ENCODE data around the gene RRBP1. TPM values are rescaled to one million over a fixed set of nuclear protein-coding genes. Genes with fewer than 3 reads are reported as not detected.

Gene RRBP1
- total RNA-seq, 6 donors from 2014 or later, result 143 to 256 (median 172) TPM

DNA sequence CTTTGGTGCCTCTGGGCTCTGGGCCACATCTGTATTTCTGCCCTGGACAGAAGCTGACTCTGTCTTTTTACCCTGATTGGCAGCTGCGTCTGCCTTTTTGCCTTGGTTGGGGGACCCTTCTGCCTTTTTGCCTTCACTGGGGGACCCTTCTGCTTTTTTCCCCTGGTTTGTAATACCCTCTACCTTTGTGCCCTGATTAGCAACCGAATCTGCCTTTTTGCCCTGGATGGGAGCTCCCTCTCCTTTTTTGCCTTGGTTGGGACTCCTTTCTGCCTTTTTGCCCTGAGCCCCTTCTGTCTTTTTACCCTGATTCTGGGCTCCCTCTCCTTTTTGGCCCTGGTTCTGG is 23.4 kb downstream of the RRBP1 start:
- WGBS, 2 donors, result 94 to 98% methylated on average over 2 of the region's 2 CpGs
- TF ChIP-seq POLR2A (IDR thresholded peaks at IDR 0.05), result no peak
- no peak for TF ChIP-seq EP300 (IDR thresholded peaks at IDR 0.05)
- TF ChIP-seq, protein P1, sequence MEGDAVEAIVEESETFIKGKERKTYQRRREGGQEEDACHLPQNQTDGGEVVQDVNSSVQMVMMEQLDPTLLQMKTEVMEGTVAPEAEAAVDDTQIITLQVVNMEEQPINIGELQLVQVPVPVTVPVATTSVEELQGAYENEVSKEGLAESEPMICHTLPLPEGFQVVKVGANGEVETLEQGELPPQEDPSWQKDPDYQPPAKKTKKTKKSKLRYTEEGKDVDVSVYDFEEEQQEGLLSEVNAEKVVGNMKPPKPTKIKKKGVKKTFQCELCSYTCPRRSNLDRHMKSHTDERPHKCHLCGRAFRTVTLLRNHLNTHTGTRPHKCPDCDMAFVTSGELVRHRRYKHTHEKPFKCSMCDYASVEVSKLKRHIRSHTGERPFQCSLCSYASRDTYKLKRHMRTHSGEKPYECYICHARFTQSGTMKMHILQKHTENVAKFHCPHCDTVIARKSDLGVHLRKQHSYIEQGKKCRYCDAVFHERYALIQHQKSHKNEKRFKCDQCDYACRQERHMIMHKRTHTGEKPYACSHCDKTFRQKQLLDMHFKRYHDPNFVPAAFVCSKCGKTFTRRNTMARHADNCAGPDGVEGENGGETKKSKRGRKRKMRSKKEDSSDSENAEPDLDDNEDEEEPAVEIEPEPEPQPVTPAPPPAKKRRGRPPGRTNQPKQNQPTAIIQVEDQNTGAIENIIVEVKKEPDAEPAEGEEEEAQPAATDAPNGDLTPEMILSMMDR (IDR thresholded peaks at IDR 0.05), result no peak
- ATAC-seq (ENCODE audit: low FRiP score in 2 of 2) (no peak), DNase-seq (no peak)
- Histone ChIP-seq H3K36me3 (peaks cover 0 to 46% (median 22%) of the 10 kb centered on the region in 4 donors), H3K4me3 (no peak overlapping the region), H3K27me3 (no peaks in the 10 kb centered on the region), H3K9me3 (peaks cover 0 to 8% (median 0%) of the 10 kb centered on the region in 4 donors), H3K4me1 (peaks cover 0 to 27% (median 15%) of the 10 kb centered on the region in 4 donors), H3K27ac (no peak overlapping the region)

DNA sequence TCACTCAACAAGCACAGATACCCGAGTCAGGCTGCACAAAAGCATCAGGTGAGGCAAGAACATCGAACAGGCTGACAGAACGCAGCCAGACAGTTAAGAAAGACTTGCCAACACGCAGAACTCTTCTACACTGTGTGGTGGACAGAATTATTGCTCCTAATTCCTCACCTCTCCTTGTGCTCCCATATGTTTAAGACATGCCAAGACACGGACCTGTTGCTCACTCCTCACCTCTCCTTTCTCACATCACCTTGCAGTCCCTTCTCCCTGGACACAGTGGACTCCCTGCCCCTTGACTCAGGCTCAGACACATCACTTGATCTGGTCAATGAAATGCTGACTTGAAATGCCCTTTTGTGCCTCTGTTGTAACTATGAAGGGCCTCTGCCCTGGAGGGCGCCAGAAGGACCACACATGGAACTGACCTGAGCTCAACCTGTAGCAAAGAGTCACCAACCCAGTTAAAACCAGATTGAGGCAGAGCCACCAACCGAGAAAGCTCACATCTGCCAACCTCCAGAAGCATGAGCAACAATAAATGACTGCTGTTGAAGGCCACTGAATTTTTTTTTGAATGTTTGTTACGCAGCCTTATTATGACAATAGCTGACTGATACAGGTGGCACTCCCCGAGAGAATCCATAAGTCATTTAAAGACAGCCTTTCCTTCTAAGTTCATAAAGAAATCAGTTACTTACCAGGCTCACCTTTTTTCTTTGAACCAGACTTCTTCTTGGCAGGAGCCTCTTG is 24.0 kb downstream of the RRBP1 start:
- TF ChIP-seq EP300 (IDR thresholded peaks at IDR 0.05) (no peak), POLR2AphosphoS5 (IDR thresholded peaks at IDR 0.05) (no peak), POLR2A (IDR thresholded peaks at IDR 0.05) (no peak)
- TF ChIP-seq, protein P1 (IDR thresholded peaks at IDR 0.05), result no peak
- H3K9me3 ChIP-seq, result peaks cover 0 to 8% (median 0%) of the 10 kb centered on the region in 4 donors
- ATAC-seq (ENCODE audit: low FRiP score in 2 of 2) (no peak), DNase-seq (no peak)
- H3K27ac ChIP-seq, result no peak overlapping the region
- no peaks in the 10 kb centered on the region for H3K27me3 ChIP-seq
- WGBS, 2 donors, result 93 to 95% methylated on average over 9 of the region's 9 CpGs
- no peak overlapping the region for H3K4me3 ChIP-seq
- H3K4me1 ChIP-seq, result peaks cover 0 to 26% (median 15%) of the 10 kb centered on the region in 4 donors
- peaks cover 0 to 49% (median 22%) of the 10 kb centered on the region in 4 donors for H3K36me3 ChIP-seq

DNA sequence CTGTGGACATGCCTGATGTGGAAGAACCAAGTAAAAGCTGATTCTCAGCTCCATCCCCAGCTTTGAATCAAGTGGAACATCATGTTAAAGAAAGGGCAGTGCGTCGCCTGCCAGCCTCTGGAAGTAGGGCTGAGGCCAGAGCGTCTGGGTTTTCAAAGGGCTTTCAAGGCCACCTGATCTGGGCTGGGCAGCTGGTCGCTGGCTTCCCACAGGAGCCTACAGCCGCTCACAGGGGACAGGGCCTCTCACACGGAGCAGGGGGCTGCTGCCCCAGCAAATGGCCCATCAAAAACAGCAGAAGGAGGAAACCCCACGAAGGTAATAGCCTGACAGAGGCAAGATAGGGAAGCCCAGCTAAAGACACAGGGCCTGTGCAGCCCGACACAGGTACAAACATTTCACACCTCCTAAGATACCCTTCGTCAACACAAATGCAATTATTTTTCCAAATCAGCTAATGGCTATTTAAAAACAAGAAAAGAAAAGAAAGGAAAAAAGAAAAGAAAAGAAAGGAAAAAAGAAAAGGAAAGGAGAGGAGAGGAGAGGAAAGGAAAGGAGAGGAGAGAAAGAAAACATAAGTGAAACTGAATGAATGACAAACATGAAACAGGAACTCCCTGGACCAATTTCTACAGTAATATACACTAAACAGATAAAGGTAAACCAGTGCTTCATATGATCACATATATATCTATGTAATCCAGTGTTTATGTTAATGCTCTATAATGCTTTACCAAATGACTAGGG is 24.8 kb downstream of the RRBP1 start:
- no peak overlapping the region for H3K27ac ChIP-seq
- H3K9me3 ChIP-seq, result peaks cover 0 to 8% (median 0%) of the 10 kb centered on the region in 4 donors
- H3K36me3 ChIP-seq, result peaks cover 0 to 56% (median 22%) of the 10 kb centered on the region in 4 donors
- no peaks in the 10 kb centered on the region for H3K27me3 ChIP-seq
- DNase-seq, result no peak
- H3K4me1 ChIP-seq, result peaks cover 4 to 24% (median 18%) of the 10 kb centered on the region in 4 donors
- WGBS, 2 donors, result 83 to 85% methylated on average over 9 of the region's 9 CpGs
- no peak for ATAC-seq (ENCODE audit: low FRiP score in 2 of 2)
- no peak overlapping the region for H3K4me3 ChIP-seq
- TF ChIP-seq POLR2AphosphoS5 (IDR thresholded peaks at IDR 0.05) (no peak), POLR2A (IDR thresholded peaks at IDR 0.05) (no peak), EP300 (IDR thresholded peaks at IDR 0.05) (no peak)
- TF ChIP-seq, protein P1 (IDR thresholded peaks at IDR 0.05), result no peak

DNA sequence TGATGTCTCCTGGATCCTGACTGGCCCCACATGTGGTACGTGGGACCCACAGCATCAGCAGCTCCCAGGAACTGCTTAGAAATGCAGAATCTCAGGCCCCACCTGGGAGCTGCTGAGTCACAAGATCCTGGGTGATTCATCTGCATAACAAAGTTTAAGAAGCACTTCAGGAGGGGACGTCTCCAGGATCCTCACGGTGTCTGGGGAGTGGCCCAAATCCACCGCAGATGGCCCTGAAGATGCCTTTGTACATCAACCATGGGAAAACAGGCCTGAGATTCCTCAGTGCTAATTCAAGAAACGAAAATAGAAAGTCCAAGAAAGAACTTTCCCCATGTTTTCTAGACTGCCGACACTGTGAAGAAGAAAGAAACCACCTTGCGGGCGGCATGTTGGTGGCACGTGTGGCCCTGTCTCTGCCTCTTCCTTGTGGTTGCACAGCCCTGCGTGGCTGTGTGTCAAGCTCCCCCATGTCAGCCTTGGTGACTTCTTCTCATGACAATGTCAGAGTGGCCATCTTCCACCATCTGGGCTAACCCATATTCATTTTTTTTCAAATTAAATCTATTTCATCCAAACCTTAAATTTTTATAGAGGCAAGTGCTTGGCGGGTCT is 26.1 kb downstream of the RRBP1 start:
- no peak overlapping the region for H3K4me3 ChIP-seq
- H3K36me3 ChIP-seq, result peaks cover 0 to 56% (median 22%) of the 10 kb centered on the region in 4 donors
- no peak overlapping the region for H3K27ac ChIP-seq
- DNase-seq (no peak), ATAC-seq (ENCODE audit: low FRiP score in 2 of 2) (peak in 1 of 2 donors; percentile 35)
- whole genome bisulfite sequencing, 2 donors, result 78 to 86% methylated on average over 11 of the region's 11 CpGs
- TF ChIP-seq POLR2A (IDR thresholded peaks at IDR 0.05), result no peak
- no peak for TF ChIP-seq POLR2AphosphoS5 (IDR thresholded peaks at IDR 0.05)
- TF ChIP-seq, protein P1 (IDR thresholded peaks at IDR 0.05), result no peak
- no peak for TF ChIP-seq EP300 (IDR thresholded peaks at IDR 0.05)
- H3K9me3 ChIP-seq, result peaks cover 0 to 8% (median 0%) of the 10 kb centered on the region in 4 donors
- H3K27me3 ChIP-seq, result no peaks in the 10 kb centered on the region
- H3K4me1 ChIP-seq, result peaks cover 11 to 26% (median 21%) of the 10 kb centered on the region in 4 donors
